ENCODE measurements around the gene PAX4. TPM values are rescaled to one million over a fixed set of nuclear protein-coding genes. Genes with fewer than 3 reads are reported as not detected.

PAX4 gene
- total and polyA plus RNA-seq, 2 donors (not counting 1 experiment from before 2014, with no cell fraction given): not detected

DNA sequence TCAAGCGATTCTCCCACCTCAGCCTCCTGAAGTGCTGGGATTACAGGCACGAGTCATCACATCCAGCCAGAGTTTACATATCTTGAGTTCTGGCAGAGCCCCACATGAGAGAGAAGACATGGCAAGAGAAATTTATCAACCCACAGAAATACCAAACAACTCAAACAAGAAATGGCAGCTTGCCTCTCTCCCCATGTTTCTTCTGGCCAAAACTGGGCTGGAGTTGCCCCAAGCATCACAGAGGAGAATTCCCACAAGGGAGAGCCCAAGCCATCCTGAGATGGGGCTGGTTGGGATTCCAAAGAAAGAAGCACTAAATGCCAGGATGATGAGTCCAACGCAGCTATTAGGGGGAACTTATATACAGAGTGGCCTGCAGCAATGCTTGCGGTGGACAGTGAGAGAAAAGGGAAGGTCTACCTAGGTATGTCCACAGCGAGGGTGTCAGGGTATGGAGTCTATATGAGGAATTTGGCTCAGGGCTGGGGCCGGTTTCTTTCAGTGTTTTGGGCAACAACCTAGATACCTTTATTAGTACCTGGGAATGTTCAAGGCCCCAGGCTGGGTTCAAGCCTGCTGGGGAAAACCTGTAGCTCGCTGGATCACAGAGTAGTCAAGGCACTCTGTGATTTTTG, 14.5 kb upstream of the PAX4 start:
- Histone ChIP-seq H3K4me3 (replicated peaks in 1 of 4; ENCODE audit: control extremely low read depth in 1 of 4, insufficient read depth in 1 of 4, low read depth in 3 of 4, low read length in 4 of 4) (no peak overlapping the region), H3K4me1 (ENCODE audit: control insufficient read depth, extremely low read depth, insufficient read depth, low read length) (no peaks in the 10 kb centered on the region), H3K4me2 (ENCODE audit: extremely low read depth, insufficient read depth, low read length) (no peak overlapping the region), H2AFZ (ENCODE audit: low read length) (no peak overlapping the region), H4K20me1 (ENCODE audit: control insufficient read depth, extremely low read depth, insufficient read depth, low read length) (no peaks in the 10 kb centered on the region), H3K36me3 (ENCODE audit: control insufficient read depth, insufficient read depth, low read length) (no peaks in the 10 kb centered on the region), H3K27ac (ENCODE audit: insufficient read depth, low read length) (no peak overlapping the region), H3K9ac (ENCODE audit: insufficient read depth, low read length) (no peak overlapping the region), H3K79me2 (ENCODE audit: control insufficient read depth, insufficient read depth, low read length) (no peaks in the 10 kb centered on the region), H3K27me3 (ENCODE audit: control insufficient read depth, insufficient read depth, low read length) (no peaks in the 10 kb centered on the region), H3K9me3 (ENCODE audit: control insufficient read depth, insufficient read depth, low read depth, low read length) (no peaks in the 10 kb centered on the region)
- peak; percentile 47 to 89 for DNase-seq (ENCODE audit: low read depth in 2 of 2)
- no peak for TF ChIP-seq EZH2 (IDR thresholded peaks at IDR 0.05; ENCODE audit: low read length, missing control alignments)

DNA sequence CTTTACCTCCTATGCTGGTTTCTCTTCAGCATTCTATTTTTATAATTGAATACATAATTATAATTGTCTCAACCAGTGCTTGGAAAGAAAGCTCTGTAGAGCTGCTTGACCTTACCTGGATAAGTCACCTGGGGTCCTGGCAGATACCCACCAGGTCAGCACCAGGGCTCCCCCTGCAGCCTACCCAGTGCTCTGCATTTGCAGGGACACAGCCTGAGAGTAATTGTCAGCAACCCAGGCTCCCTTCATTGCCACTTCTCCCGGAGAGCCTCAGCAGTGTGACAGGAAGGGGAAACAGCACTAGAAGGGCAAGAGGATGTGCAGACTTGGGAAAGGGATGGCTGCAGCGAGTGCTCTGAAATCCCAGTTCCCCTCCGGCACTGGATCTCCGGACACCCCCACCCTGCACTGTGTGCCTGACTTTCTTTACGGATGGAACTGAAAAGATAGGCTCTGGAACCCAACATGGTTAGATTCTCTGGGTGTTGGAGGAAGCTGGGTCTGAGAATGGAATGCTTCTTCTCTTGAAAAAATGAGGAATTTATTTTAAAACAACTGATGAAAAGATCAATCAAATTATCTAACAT, 11.4 kb upstream of the PAX4 start:
- Histone ChIP-seq H3K4me2 (ENCODE audit: extremely low read depth, insufficient read depth, low read length) (no peak overlapping the region), H3K36me3 (ENCODE audit: control insufficient read depth, insufficient read depth, low read length) (no peaks in the 10 kb centered on the region), H4K20me1 (ENCODE audit: control insufficient read depth, extremely low read depth, insufficient read depth, low read length) (no peaks in the 10 kb centered on the region), H3K9me3 (ENCODE audit: control insufficient read depth, insufficient read depth, low read depth, low read length) (no peaks in the 10 kb centered on the region), H3K4me3 (replicated peaks in 1 of 4; ENCODE audit: control extremely low read depth in 1 of 4, insufficient read depth in 1 of 4, low read depth in 3 of 4, low read length in 4 of 4) (no peak overlapping the region), H3K9ac (ENCODE audit: insufficient read depth, low read length) (no peak overlapping the region), H2AFZ (ENCODE audit: low read length) (no peak overlapping the region), H3K27me3 (ENCODE audit: control insufficient read depth, insufficient read depth, low read length) (no peaks in the 10 kb centered on the region), H3K79me2 (ENCODE audit: control insufficient read depth, insufficient read depth, low read length) (no peaks in the 10 kb centered on the region), H3K4me1 (ENCODE audit: control insufficient read depth, extremely low read depth, insufficient read depth, low read length) (no peaks in the 10 kb centered on the region), H3K27ac (ENCODE audit: insufficient read depth, low read length) (no peak overlapping the region)
- TF ChIP-seq EZH2 (IDR thresholded peaks at IDR 0.05; ENCODE audit: low read length, missing control alignments): no peak
- TF ChIP-seq, protein P1, sequence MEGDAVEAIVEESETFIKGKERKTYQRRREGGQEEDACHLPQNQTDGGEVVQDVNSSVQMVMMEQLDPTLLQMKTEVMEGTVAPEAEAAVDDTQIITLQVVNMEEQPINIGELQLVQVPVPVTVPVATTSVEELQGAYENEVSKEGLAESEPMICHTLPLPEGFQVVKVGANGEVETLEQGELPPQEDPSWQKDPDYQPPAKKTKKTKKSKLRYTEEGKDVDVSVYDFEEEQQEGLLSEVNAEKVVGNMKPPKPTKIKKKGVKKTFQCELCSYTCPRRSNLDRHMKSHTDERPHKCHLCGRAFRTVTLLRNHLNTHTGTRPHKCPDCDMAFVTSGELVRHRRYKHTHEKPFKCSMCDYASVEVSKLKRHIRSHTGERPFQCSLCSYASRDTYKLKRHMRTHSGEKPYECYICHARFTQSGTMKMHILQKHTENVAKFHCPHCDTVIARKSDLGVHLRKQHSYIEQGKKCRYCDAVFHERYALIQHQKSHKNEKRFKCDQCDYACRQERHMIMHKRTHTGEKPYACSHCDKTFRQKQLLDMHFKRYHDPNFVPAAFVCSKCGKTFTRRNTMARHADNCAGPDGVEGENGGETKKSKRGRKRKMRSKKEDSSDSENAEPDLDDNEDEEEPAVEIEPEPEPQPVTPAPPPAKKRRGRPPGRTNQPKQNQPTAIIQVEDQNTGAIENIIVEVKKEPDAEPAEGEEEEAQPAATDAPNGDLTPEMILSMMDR (conservative IDR thresholded peaks at IDR 0.05 in 1 of 2, IDR thresholded peaks at IDR 0.05 in 1 of 2; ENCODE audit: low read depth in 1 of 2, low read length in 2 of 2): peak; percentile 33 to 47
- DNase-seq (ENCODE audit: low read depth in 2 of 2): no peak

GRCh38 chr7:127628445-127628844, 10.5 kb upstream of the PAX4 start:
- Histone ChIP-seq H2AFZ (ENCODE audit: low read length) (no peak overlapping the region), H3K27me3 (ENCODE audit: control insufficient read depth, insufficient read depth, low read length) (no peaks in the 10 kb centered on the region), H3K4me3 (replicated peaks in 1 of 4; ENCODE audit: control extremely low read depth in 1 of 4, insufficient read depth in 1 of 4, low read depth in 3 of 4, low read length in 4 of 4) (no peak overlapping the region), H3K36me3 (ENCODE audit: control insufficient read depth, insufficient read depth, low read length) (no peaks in the 10 kb centered on the region), H3K4me1 (ENCODE audit: control insufficient read depth, extremely low read depth, insufficient read depth, low read length) (no peaks in the 10 kb centered on the region), H3K4me2 (ENCODE audit: extremely low read depth, insufficient read depth, low read length) (no peak overlapping the region), H3K79me2 (ENCODE audit: control insufficient read depth, insufficient read depth, low read length) (no peaks in the 10 kb centered on the region), H3K9ac (ENCODE audit: insufficient read depth, low read length) (no peak overlapping the region), H4K20me1 (ENCODE audit: control insufficient read depth, extremely low read depth, insufficient read depth, low read length) (no peaks in the 10 kb centered on the region), H3K9me3 (ENCODE audit: control insufficient read depth, insufficient read depth, low read depth, low read length) (no peaks in the 10 kb centered on the region), H3K27ac (ENCODE audit: insufficient read depth, low read length) (no peak overlapping the region)
- TF ChIP-seq, protein P1 (conservative IDR thresholded peaks at IDR 0.05 in 1 of 2, IDR thresholded peaks at IDR 0.05 in 1 of 2; ENCODE audit: low read depth in 1 of 2, low read length in 2 of 2): no peak
- TF ChIP-seq EZH2 (IDR thresholded peaks at IDR 0.05; ENCODE audit: low read length, missing control alignments): no peak
- DNase-seq (ENCODE audit: low read depth in 2 of 2): no peak

Data from fibroblast of lung (primary cell).